ENCODE data around the gene RAMP3.

DNA sequence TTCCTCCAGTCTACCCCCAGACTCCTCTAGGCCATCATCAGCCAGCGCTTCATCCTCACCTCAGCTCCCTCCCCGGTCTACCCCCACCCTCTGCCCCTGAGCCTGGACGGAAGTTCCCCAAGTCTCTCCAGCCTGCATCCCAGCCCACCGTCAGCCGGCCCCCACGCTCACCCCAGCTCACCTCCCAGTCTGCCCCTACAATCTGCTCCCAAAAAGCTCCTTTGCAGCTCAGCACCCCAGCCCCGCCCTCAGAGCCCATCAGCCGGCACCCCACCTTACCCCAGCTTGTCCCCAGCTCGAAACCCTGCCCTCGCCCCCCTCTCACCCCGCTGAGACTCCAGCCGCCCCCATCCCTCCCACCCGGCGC is 322 bp upstream of the RAMP3 start:
- TF ChIP-seq, protein P1, sequence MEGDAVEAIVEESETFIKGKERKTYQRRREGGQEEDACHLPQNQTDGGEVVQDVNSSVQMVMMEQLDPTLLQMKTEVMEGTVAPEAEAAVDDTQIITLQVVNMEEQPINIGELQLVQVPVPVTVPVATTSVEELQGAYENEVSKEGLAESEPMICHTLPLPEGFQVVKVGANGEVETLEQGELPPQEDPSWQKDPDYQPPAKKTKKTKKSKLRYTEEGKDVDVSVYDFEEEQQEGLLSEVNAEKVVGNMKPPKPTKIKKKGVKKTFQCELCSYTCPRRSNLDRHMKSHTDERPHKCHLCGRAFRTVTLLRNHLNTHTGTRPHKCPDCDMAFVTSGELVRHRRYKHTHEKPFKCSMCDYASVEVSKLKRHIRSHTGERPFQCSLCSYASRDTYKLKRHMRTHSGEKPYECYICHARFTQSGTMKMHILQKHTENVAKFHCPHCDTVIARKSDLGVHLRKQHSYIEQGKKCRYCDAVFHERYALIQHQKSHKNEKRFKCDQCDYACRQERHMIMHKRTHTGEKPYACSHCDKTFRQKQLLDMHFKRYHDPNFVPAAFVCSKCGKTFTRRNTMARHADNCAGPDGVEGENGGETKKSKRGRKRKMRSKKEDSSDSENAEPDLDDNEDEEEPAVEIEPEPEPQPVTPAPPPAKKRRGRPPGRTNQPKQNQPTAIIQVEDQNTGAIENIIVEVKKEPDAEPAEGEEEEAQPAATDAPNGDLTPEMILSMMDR (conservative IDR thresholded peaks at IDR 0.05; ENCODE audit: low read depth, low read length): no peak
- TF ChIP-seq EZH2phosphoT487 (IDR thresholded peaks at IDR 0.05; ENCODE audit: borderline replicate concordance, low read length): no peak
- no peak for TF ChIP-seq EZH2 (IDR thresholded peaks at IDR 0.05; ENCODE audit: low read length, unreplicated experiment)
